Activated T-helper 2 cell treated with anti-CD3 and anti-CD28 coated beads, Interferon-gamma antibody, Interleukin-2, Interleukin-4, amounts not matched to agents 10 μg/mL and 5 μg/mL and 100 μg/mL, durations not matched to agents 14 hours and 24 hours and 36 hours (primary cell): Measurements from ENCODE around the gene HIGD1A. TPM values are rescaled to one million over a fixed set of nuclear protein-coding genes. Genes with fewer than 3 reads are reported as not detected.

Source experiments
- DNase-seq: peaks from one replicate; pipeline ENCODE4 v3.0.0; 2021; ENCODE audit warnings: low spot score
- H3K27ac Mint-ChIP-seq: one replicate; pipeline ENCODE4 v1.8.0; 2021; ENCODE audit warnings: mixed read lengths
- H3K27me3 Mint-ChIP-seq: one replicate; pipeline ENCODE4 v1.8.0; 2021; ENCODE audit warnings: low read depth, mixed read lengths
- H3K36me3 Mint-ChIP-seq: one replicate; pipeline ENCODE4 v1.8.0; 2021; ENCODE audit warnings: low read depth, mixed read lengths
- H3K4me1 Mint-ChIP-seq: one replicate; pipeline ENCODE4 v1.8.0; 2021; ENCODE audit warnings: low read depth, mixed read lengths
- H3K4me3 Mint-ChIP-seq: one replicate; pipeline ENCODE4 v1.8.0; 2021; ENCODE audit warnings: low read depth, mild to moderate bottlenecking, moderate library complexity, mixed read lengths
- H3K9me3 Mint-ChIP-seq: one replicate; pipeline ENCODE4 v1.8.0; 2021; ENCODE audit warnings: mixed read lengths
- intact Hi-C: fragments of 100-400 bp; cut with micrococcal nuclease; formaldehyde crosslinking; loops from one replicate; pipeline ENCODE4 v1.15.1; 2023
- total RNA-seq: library from RNA; stranded (reverse); gene quantifications from 2 replicates; pipeline ENCODE4 v1.2.3, GENCODE V29; 2022

Gene HIGD1A
- total RNA-seq, 1 donor from 2014 or later, result 88.5 TPM

DNA sequence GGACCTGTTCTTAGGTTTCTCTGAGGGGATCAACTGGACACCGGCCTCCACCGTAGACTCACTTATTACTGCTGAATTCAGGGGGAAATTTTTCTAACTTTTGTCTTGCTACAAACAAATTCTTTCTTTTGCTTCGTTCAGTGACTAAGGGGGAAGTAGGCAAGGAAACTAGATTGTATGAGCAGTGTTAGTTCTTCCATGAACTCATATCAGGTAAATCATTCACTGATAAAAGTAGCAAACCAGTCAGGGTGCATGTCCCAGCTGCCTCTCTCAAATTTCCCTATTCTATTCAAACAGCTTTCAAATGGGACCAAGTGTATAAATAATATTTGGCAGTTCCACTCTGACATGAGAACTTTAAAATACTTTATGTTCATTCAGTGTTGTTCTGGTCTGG lies 23.9 kb downstream of the HIGD1A start:
- H3K4me1 Mint-ChIP-seq, result peaks cover 2% of the 10 kb centered on the region
- H3K4me3 Mint-ChIP-seq, result no peak overlapping the region
- H3K9me3 Mint-ChIP-seq, result no peaks in the 10 kb centered on the region
- no peaks in the 10 kb centered on the region for H3K27me3 Mint-ChIP-seq
- no peak overlapping the region for H3K27ac Mint-ChIP-seq
- H3K36me3 Mint-ChIP-seq, result peaks cover 9% of the 10 kb centered on the region
- no peak for DNase-seq
- intact Hi-C loops, result loop anchor here (2.0 kb wide), 2 partner anchors 50 to 58 kb away; no protein-coding TSS in a partner anchor

DNA sequence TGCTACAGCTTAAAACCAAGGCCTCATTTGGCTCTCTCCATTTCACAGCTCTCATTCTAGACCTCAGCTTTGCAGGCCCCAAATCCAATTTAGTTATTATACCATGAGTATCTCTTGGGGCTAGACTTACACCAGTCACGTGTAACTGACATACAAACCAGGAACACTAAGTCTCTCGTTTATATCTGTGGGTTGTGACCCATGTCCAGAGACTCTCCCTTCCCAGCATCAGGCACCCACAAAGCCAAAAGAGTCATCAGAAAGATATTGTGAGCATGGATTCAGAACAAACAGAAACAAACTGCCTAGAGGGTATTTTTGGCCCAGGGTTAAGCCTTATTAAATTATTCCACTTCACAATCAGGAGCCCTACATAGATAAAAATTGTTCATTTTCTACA lies 25.6 kb downstream of the HIGD1A start:
- DNase-seq, result no peak
- Mint-ChIP-seq H3K27me3 (no peaks in the 10 kb centered on the region), H3K4me3 (no peak overlapping the region), H3K4me1 (peaks cover 2% of the 10 kb centered on the region), H3K9me3 (no peaks in the 10 kb centered on the region), H3K27ac (no peak overlapping the region), H3K36me3 (peaks cover 9% of the 10 kb centered on the region)
- intact Hi-C loops, result no loop called here

DNA sequence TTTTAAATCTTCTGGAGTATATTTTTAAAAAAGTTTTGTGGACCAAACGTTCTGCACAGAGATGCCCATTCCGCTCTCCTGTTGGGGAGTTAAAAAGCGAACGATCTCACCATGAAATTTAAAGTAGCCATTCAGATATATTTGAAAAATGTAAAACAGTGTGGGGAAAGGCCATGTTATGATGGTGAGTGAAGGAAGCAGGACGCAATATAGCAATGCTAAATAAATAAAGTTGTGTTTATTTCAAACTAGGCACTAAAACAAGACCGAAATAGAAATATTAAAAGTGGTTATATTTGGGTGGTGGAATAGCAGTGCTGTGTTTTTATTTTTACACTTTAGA lies 30.9 kb downstream of the HIGD1A start:
- peak overlapping the region; percentile 86 for H3K4me3 Mint-ChIP-seq
- intact Hi-C loops, result loop anchor here (1.0 to 2.0 kb wide), 3 partner anchors 31 to 191 kb away; partner anchors contain the start of gene HIGD1A
- peaks cover 9% of the 10 kb centered on the region for H3K4me1 Mint-ChIP-seq
- peak overlapping the region; percentile 74 for H3K27ac Mint-ChIP-seq
- peaks cover 9% of the 10 kb centered on the region for H3K27me3 Mint-ChIP-seq
- no peak for DNase-seq
- H3K9me3 Mint-ChIP-seq, result no peaks in the 10 kb centered on the region
- H3K36me3 Mint-ChIP-seq, result no peaks in the 10 kb centered on the region

DNA sequence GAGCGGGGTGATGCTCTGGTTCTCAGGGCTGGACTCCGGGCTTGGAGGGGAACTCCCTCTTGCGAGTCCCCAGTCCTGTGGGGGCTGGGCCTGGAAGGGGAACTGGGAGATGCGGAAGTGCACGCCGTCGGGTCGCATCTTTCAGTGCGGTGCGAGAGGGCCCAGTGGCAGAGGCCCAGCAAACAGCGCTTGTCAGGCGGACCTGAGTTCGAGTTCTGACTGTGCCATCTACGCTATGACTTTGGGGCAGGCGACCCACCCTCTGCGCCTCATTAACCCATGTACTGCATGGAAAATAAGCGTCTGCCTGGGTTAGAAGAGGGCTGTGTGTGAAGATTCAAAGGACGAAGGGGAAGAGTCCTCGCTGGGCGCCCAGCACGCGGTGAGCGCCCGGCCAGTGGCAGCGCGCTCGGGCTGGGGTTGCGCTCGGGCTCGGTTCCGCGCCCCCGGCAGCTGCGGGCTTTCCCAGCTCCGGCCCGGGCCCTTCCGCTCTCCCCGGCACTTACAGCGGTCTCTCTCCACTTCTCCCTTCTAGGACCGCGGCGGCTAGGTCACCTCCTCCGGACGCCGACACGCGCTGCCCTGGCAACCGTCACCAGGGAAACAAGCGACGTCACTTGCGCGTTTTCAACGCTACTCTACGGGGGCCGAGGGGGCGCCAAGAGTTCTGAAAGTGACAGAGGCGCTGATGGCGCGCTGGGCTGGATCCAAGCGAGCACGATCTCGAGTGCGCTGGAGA lies 31.5 kb downstream of the HIGD1A start, which contains the start of gene CCDC13:
CCDC13 (minus strand) TSS at position 584 of the 739 bp plus-strand sequence. CDS start 14,908 bp downstream, outside the sequence.
- H3K9me3 Mint-ChIP-seq, result no peaks in the 10 kb centered on the region
- intact Hi-C loops, result loop anchor here (1.0 to 2.0 kb wide), 3 partner anchors 31 to 190 kb away; partner anchors contain the start of gene HIGD1A
- H3K4me3 Mint-ChIP-seq, result peak within 1 kb of the TSS; percentile 86
- H3K4me1 Mint-ChIP-seq, result peaks cover 9% of the 10 kb centered on the region
- peak; percentile 85 for DNase-seq
- peaks cover 9% of the 10 kb centered on the region for H3K27me3 Mint-ChIP-seq
- H3K36me3 Mint-ChIP-seq, result no peaks in the 10 kb centered on the region
- peak within 1 kb of the TSS; percentile 74 for H3K27ac Mint-ChIP-seq

DNA sequence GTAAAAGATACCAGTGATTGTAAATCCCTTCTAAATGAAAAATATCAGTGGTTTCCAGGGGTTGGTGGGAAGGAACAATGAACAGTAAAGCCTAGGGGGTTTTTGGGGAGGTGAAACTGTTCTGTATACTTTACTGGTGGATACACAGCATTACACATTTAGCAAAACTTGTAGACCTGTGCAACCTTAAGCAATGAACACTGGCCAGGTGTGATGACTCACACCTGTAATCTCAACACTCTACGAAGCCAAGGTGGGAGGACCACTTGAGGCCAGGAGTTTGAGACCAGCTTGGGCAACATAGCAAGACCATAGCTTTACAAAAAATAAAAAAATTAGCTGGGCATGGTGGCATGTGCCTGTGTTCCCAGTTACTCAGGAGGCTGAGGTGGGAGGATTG lies 33.0 kb downstream of the HIGD1A start:
- no peaks in the 10 kb centered on the region for H3K36me3 Mint-ChIP-seq
- intact Hi-C loops, result no loop called here
- H3K27me3 Mint-ChIP-seq, result peaks cover 17% of the 10 kb centered on the region
- H3K9me3 Mint-ChIP-seq, result no peaks in the 10 kb centered on the region
- H3K4me3 Mint-ChIP-seq, result peak overlapping the region; percentile 51
- no peak for DNase-seq
- H3K4me1 Mint-ChIP-seq, result peaks cover 9% of the 10 kb centered on the region
- no peak overlapping the region for H3K27ac Mint-ChIP-seq

DNA sequence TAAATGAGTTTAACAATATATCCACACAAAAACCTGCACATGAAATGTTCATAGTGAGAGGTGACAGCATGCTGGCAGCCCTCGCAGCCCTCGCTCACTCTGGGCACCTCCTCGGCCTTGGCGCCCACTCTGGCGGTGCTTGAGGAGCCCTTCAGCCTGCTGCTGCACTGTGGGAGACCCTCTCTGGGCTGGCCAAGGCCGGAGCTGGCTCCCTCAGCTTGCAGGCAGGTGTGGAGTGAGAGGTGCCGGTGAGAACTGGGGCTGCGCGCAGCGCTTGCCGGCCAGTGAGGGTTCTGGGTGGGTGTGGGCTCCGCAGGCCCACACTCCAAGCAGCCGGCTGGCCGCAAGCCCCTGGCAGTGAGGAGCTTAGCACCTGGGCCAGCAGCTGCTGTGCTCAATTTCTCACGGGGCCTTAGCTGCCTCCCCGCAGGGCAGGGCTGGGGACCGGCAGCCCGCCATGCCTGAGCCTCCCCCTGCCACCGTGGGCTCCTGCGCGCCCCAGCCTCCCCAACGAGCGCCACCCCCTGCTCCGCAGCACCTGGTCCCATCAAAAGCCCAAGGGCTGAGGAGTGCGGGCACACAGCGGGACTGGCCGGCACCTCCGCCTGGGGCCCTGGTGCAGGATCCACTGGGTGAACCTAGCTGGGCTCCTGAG lies 34.7 kb downstream of the HIGD1A start:
- H3K9me3 Mint-ChIP-seq, result no peaks in the 10 kb centered on the region
- peaks cover 22% of the 10 kb centered on the region for H3K27me3 Mint-ChIP-seq
- no peak overlapping the region for H3K4me3 Mint-ChIP-seq
- H3K27ac Mint-ChIP-seq, result no peak overlapping the region
- intact Hi-C loops, result no loop called here
- peaks cover 9% of the 10 kb centered on the region for H3K4me1 Mint-ChIP-seq
- DNase-seq, result no peak
- no peaks in the 10 kb centered on the region for H3K36me3 Mint-ChIP-seq

DNA sequence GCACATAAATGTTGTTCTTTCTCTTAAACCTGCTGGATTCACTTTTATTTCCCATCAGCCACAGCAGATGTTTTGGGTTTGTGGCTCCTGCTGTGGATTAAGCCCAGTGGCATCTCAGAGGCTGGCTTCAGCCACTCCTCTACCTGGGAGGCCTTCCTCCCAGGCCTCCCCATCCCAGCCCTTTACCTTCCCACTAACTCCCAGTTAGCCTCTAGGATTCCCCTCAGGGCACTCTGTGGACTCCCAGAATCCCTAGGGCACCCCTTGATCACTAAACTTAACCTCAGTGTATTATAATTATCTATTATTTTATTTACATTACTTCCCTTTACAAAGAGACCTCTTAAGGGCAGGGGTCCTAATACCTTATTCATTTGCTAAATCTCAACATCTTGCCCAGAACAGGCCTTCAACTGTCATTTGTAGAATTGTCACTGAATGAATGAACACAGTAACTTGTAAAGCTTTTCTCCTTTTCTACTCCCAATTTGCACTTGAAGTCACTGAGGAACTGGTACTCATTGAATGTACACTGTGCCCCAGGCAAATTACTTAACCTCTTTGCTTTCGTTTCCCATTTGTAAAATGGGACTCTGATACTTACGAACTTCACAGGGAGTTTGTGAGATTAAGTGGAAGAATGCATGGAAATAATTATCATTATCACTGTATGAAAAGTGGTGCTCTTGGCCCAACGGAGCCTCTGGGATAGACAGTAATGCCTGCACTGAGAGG lies 39.6 kb downstream of the HIGD1A start:
- intact Hi-C loops, result no loop called here
- DNase-seq, result no peak
- H3K36me3 Mint-ChIP-seq, result no peaks in the 10 kb centered on the region
- H3K9me3 Mint-ChIP-seq, result no peaks in the 10 kb centered on the region
- H3K4me3 Mint-ChIP-seq, result no peak overlapping the region
- H3K27ac Mint-ChIP-seq, result no peak overlapping the region
- H3K4me1 Mint-ChIP-seq, result no peaks in the 10 kb centered on the region
- peaks cover 15% of the 10 kb centered on the region for H3K27me3 Mint-ChIP-seq

DNA sequence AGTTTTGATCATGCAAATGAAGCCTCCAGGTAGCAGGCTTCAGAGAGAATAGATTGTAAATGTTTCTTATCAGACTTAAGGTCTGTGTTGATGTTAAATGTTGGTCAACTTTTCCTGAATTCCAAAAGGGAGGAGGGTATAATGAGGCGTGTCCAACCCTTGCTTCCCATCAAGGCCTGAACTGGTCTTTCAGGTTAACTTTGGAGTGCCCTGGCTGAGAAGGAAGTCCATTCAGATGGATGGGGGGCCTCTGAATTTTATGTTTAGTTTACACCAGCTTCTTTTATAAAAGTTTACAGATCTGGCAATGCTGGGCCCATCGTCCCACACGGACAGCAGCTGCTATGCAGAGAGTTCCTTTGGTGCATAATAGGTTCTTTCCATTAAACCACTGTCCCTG lies 40.2 kb downstream of the HIGD1A start:
- Mint-ChIP-seq H3K27me3 (peaks cover 17% of the 10 kb centered on the region), H3K4me3 (no peak overlapping the region), H3K27ac (no peak overlapping the region), H3K4me1 (no peaks in the 10 kb centered on the region), H3K9me3 (no peaks in the 10 kb centered on the region), H3K36me3 (no peaks in the 10 kb centered on the region)
- intact Hi-C loops, result no loop called here
- DNase-seq, result no peak

DNA sequence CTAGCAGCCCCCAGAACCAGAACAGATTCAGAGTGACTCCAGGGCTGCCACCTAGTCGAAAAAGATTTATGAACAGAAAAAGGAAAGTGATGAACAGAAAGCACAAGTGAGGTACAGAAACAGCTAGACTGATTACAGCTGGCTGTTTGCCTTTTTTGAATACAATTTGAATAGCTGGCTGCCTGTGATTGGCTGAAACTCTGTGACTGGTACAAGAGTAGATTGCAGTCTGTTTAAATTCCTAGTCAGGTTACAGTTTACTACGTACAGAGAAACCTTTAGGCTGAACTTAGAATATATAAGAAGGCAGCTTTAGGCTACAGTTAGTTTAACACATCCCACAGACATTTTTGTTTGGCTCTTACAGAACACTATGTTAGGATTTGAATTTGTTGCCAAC lies 41.3 kb downstream of the HIGD1A start:
- intact Hi-C loops, result no loop called here

DNA sequence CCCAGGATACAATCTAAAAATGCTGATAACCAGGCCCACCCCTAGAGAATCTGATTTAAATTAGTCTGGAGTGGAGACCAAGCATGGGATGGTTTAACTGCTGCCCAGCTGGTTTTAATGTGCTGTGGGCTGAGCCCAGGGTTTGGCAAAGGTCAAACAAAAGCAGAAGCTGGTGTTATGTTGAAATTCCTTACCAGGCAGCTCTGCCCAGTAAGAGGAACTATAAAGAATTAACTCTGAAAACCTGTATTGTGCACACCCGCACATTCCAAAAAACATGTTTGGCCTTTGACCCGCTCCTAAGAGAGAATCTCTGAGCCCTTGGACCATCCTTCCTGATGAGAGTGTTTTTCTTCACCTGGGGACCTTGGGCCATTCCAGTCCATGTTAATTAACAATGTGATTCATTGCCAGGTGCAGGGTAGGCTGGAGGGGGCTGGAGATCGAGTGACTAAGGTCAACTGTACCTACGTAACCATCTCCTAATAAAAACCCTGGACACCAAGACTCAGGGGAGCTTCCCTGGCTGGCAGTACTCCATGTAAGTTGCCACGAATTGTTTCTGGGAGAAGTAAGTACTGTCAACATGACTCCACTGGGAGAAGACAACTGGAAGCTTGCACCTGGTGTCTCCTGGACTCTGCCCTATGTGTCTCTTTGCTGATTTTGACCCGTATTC lies 42.1 kb downstream of the HIGD1A start:
- Mint-ChIP-seq H3K27me3 (peaks cover 24% of the 10 kb centered on the region), H3K4me1 (no peaks in the 10 kb centered on the region), H3K36me3 (no peaks in the 10 kb centered on the region), H3K4me3 (no peak overlapping the region), H3K9me3 (no peaks in the 10 kb centered on the region), H3K27ac (no peak overlapping the region)
- intact Hi-C loops, result no loop called here
- no peak for DNase-seq

More for the DNA sequence above, 41.3 kb downstream of the HIGD1A start:
- no peaks in the 10 kb centered on the region for H3K4me1 Mint-ChIP-seq
- H3K9me3 Mint-ChIP-seq, result no peaks in the 10 kb centered on the region
- H3K36me3 Mint-ChIP-seq, result no peaks in the 10 kb centered on the region
- no peak overlapping the region for H3K27ac Mint-ChIP-seq
- DNase-seq, result no peak
- H3K4me3 Mint-ChIP-seq, result no peak overlapping the region
- peaks cover 23% of the 10 kb centered on the region for H3K27me3 Mint-ChIP-seq

DNA sequence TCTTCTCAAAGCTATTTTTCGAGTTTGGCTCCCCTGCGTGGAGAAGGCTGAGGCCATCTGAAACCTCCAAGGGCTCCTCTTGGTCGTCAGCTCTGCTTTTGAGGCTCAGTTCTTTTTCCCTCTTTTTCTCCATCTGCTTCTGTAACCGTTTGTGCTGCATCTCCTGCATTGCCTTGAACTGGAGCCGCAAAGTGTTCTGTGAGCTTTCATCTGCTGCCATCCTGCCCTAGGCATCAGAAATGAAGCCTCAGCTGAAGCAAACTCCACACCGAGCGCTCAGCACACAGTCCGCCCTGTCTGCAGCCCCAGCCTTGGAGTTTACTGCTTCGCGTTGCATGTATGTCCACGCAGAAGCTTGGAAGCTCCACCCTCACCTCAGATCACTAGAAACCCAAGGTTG lies 46.2 kb downstream of the HIGD1A start:
- Mint-ChIP-seq H3K27me3 (peaks cover 18% of the 10 kb centered on the region), H3K4me1 (no peaks in the 10 kb centered on the region), H3K4me3 (no peak overlapping the region), H3K27ac (no peak overlapping the region), H3K9me3 (no peaks in the 10 kb centered on the region), H3K36me3 (no peaks in the 10 kb centered on the region)
- DNase-seq, result no peak
- intact Hi-C loops, result no loop called here

DNA sequence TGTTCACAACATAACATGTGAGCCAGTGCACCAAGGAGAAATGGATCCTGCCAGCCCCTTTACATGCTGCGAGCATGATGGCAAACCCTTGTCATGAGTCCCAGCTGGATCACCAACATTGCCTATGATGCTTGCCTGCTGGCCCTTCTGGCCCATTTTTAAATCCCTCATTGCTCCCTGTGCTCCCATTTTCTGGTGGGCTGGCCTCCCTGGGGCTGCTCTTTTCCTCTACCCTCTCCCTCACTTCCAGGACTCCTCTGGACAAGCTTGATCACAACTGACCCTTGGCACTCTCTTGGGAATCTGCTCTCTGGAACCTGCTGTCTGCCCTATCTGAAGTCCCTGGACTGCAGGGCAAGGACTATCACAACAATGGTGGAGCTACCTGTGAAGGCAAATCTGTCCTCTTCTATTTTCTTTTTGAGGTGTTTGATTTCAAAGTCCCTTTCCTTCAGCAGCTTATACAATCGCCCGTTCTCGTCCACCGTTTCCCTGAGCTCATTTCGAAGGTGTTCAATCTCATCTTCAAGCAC lies 47.5 kb downstream of the HIGD1A start:
- H3K36me3 Mint-ChIP-seq, result no peaks in the 10 kb centered on the region
- no peaks in the 10 kb centered on the region for H3K4me1 Mint-ChIP-seq
- H3K27me3 Mint-ChIP-seq, result peaks cover 18% of the 10 kb centered on the region

More for the DNA sequence above, 47.5 kb downstream of the HIGD1A start:
- Mint-ChIP-seq H3K9me3 (no peaks in the 10 kb centered on the region), H3K4me3 (no peak overlapping the region), H3K27ac (no peak overlapping the region)
- intact Hi-C loops, result no loop called here
- DNase-seq, result no peak
